ENCODE data around the gene LRRN4CL.
"Not testable (repeated sequence)": the region's sequence is repeated elsewhere in the genome, so short reads cannot be mapped to it uniquely, and the experiment has no call there.

Gene LRRN4CL

GRCh38 chr11:62675415-62675814 lies 13.9 kb downstream of the LRRN4CL start:
- not testable (repeated sequence) for DNase-seq (ENCODE audit: low read depth)

GRCh38 chr11:62673196-62673525 lies 16.2 kb downstream of the LRRN4CL start:
- no peak for DNase-seq (ENCODE audit: low read depth)

DNA sequence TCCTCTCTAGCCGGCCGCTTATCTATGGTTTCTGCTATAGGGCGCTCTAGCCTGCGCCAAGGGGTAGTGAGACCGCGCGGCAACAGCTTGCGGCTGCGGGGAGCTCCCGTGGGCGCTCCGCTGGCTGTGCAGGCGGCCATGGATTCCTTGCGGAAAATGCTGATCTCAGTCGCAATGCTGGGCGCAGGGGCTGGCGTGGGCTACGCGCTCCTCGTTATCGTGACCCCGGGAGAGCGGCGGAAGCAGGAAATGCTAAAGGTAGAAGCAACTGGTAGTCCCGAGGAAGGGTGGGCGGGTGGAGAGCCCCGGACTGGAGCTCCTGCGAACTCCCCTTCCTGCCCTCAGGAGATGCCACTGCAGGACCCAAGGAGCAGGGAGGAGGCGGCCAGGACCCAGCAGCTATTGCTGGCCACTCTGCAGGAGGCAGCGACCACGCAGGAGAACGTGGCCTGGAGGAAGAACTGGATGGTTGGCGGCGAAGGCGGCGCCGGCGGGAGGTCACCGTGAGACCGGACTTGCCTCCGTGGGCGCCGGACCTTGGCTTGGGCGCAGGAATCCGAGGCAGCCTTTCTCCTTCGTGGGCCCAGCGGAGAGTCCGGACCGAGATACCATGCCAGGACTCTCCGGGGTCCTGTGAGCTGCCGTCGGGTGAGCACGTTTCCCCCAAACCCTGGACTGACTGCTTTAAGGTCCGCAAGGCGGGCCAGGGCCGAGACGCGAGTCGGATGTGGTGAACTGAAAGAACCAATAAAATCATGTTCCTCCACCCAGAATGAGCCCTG lies 17.5 kb downstream of the LRRN4CL start, which contains the start of the genes LBHD1 and UQCC3:
LBHD1 (minus strand) TSS at position 660 of the 782 bp plus-strand sequence. CDS start 2,236 bp downstream, outside the sequence.
UQCC3 (plus strand) TSS at position 66 of the 782 bp plus-strand sequence; CDS start at position 139, 73 bp downstream.
- no peak for DNase-seq (ENCODE audit: low read depth)

DNA sequence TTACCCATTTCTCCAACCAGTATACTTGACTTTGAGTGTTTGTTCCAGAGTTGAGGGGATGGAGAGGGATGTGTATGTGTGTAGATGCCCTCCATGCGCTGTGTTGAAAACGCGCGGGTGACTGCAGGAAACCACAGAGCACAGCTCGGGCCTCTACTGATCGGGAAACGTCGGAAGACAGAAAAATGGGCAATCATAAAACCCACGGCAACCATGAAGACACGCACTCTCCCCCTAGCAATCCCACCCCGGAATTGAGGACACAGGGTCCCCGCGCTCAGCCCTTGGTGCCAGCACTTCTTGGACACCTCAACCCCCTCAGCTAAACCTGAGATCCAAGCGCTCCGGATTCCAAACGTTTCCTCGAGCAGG lies 18.1 kb downstream of the LRRN4CL start:
- no peak for DNase-seq (ENCODE audit: low read depth)

DNA sequence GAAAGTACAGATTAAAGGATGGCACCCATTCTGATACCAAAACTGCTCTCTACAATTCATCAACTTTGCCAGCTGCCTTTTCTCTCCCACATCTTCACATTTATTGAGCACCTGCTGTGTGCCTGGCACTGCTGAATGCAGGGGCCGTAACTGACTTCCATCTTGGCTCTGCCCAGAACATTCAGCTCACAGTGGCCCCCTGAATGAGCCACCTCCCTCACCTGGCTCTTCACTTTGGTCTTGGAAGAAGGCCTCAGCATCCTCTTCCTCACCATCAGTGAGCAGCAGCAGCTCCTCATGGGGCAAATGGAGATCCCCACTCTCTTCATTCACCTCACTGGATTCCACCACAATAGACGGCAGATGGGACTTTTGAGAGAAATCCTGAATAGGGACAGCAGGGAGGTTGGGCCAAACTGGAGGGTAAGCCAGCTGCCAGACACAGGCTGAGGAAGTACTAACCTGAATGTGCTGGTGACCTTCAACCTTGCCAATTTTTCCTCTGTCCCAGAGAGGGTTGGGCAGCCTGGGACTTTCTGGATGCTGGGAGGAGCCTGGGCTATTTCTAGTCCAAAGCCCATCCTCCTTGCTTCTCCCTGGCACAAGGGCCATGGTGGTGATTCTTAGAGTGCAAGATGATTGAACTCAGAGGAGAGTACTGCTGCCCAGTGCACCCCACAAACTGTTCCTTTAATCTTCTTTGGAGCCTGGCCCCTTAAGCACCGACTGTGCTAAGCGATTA lies 19.7 kb downstream of the LRRN4CL start:
- no peak for DNase-seq (ENCODE audit: low read depth)

- no peak for DNase-seq (ENCODE audit: low read depth)
Measured at GRCh38 chr11:62667460-62667859, 21.9 kb downstream of the LRRN4CL start.

DNA sequence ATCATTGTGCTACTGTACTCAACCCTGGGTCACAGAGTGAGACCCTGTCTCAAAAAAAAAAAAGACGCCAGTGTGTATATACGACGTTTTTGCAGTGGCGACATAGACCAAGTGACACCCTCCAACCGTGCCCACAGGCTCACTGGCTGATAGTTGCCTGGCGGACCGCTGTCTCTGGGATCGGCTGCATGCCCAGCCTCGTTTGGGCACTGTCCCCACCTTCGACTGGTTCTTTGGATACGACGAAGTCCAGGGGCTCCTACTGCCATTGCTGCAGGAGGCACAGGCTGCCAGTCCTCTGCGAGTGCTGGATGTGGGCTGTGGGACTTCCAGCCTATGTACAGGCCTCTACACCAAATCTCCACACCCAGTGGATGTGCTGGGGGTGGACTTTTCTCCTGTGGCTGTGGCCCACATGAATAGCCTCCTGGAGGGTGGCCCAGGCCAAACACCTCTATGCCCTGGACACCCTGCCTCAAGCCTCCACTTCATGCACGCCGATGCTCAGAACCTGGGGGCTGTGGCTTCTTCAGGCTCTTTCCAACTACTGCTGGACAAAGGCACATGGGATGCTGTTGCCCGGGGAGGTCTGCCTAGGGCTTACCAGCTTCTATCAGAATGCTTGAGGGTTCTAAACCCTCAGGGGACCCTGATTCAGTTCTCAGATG lies 22.9 kb downstream of the LRRN4CL start:
- no peak for DNase-seq (ENCODE audit: low read depth)

- DNase-seq (ENCODE audit: low read depth), result no peak
Measured at GRCh38 chr11:62665599-62666258, 23.6 kb downstream of the LRRN4CL start.

DNA sequence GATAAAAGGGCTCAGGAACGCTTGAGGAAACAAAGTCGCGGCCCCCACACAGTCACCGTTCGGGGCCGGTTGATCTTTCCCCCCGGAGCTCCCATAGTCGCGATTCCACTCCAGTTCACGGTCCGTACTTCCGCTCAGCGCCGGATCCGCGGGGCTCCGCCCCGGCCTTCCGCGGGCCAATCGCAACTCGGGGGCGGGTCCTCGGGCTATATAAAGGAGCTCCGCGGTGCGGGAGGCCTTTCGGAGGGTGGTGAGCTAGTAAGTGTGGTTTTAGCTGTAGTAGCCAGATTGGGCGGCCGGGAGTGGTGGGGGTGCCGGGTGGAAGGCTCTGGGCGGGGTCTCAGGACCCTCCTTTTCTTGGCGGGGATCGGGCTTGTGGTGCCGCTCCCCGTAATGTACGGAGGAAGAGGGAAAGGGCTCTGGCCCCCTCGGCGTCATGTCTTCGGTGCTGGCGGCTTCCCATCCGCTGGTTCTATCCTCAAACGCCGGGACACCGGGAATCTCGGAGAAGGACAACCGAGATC lies 24.2 kb downstream of the LRRN4CL start, which contains the start of the genes C11orf98 and CSKMT:
C11orf98 (minus strand) TSS at position 136 of the 524 bp plus-strand sequence; CDS start at position 95, 41 bp downstream.
CSKMT (plus strand) TSS at position 238 of the 524 bp plus-strand sequence. CDS start 568 bp downstream, outside the sequence.
- peak; percentile 89 for DNase-seq (ENCODE audit: low read depth)

DNA sequence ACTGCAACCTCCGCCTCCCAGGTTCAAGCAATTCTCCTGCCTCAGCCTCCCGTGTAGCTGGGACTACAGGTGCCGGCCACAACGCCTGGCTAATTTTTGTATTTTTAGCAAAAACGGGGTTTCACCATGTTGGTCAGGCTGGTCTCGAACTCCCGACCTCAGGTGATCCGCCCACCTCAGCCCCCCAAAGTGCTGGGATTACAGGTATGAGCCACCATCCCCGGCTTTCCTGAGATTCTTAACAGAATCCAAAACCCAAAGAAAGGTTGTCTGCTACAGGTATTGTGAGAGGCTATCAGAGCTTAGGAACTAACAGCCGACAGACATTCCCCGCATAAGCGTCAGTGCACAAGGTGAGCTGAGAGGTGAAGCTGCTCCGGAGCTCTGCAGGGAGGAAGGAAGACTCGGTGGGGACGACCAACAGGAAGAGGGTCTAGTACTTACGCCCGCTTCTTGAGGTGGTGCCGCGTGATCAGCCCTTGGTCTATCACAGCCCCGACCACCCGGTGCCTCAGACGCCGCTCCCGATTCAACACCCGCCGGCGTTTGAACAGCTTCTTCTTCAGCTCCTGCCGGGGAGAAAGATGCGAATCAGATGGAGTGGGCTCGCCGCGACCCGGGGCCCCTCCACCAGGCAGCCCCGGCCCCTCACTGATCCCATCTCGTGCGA lies 24.8 kb downstream of the LRRN4CL start:
- no peak for DNase-seq (ENCODE audit: low read depth)

- DNase-seq (ENCODE audit: low read depth), result no peak
Measured at GRCh38 chr11:62656796-62657429, 32.4 kb downstream of the LRRN4CL start.

GRCh38 chr11:62654297-62654696 lies 35.0 kb downstream of the LRRN4CL start:
- no peak for DNase-seq (ENCODE audit: low read depth)

GRCh38 chr11:62652161-62653006 lies 36.9 kb downstream of the LRRN4CL start:
- DNase-seq (ENCODE audit: low read depth), result no peak

GRCh38 chr11:62650283-62650682 lies 39.0 kb downstream of the LRRN4CL start:
- DNase-seq (ENCODE audit: low read depth), result not testable (repeated sequence)

- DNase-seq (ENCODE audit: low read depth), result no peak
Measured at GRCh38 chr11:62649486-62649885, 39.8 kb downstream of the LRRN4CL start.

GRCh38 chr11:62648967-62649364 lies 40.4 kb downstream of the LRRN4CL start:
- DNase-seq (ENCODE audit: low read depth), result no peak

DNA sequence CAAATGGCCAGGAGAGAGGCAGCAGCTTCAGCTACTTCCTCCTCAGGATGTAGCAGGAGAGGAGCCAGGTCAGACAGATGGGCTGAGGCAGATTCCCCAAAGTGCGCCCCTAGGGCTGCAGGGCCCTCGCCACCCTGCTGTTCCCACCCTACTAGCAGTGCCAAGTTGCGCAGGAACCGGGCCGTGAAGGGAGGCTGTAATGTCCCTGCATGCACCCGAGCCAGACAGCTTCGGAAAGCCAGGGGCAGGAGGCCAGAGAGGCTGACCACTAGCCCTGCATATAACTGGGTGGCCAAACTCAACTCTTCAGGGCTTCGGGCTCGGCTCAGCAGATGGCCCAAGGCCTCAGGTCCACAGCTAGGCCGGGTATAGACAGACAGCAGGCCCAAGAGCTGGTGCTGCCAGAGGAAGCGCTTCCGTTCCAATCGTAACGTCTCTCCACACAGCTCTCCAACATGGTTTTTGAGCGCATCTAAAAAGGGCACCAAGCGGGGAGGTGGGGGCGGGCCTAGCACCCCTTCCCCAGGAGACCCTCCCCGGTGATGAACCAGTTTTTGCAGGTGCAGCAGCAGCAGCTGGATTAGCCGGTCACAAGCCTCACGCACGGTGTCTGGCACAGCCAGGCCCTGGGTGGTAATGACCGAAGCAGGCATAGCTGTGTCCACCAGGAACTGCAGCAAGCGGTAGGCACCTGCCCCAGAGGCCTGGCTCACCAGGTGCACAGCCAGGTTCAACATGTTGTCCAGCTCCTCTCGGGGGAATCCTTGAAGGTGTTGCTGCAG lies 41.0 kb downstream of the LRRN4CL start:
- no peak for DNase-seq (ENCODE audit: low read depth)

- no peak for DNase-seq (ENCODE audit: low read depth)
Measured at GRCh38 chr11:62647609-62648005, 41.7 kb downstream of the LRRN4CL start.

All from fibroblast of the conjunctiva (primary cell).